ENCODE data around the gene FCN3. TPM values are rescaled to one million over a fixed set of nuclear protein-coding genes. Genes with fewer than 3 reads are reported as not detected.

FCN3 gene
- total RNA-seq, 4 donors from 2014 or later: 13.2 to 35.7 (median 19.3) TPM

DNA sequence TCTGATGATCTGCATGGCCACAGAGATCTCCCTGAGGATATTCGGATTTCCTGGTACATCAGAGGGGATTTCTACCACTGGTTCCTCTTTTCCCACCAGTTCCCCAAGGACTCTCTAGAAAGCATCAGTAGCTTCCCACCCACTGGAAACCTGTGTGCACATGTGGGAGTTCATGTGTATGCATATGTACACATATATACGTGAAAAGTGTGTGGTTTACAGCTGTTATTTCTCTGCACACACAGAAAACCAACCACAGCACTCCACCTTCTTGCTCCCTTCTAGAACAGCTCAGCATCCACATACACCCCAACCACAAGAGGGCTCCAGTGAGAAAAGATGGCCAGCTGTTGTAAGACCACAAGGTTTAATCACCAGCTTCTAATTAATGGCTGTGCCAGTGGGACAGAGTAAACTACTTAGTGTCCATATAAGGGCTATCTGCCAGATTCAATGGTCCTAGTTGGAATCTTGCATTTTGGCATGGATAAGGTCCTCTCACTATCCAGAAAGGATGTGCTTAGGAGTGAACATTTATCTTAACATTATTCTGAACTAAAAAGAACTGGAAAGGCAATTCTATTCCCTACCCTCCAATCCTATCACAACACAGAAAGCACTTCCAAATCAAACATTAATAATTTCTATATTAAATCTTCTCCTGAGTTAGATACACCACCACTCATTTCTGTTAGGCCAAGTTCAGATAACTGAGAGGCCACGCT is 41.9 kb upstream of the FCN3 start:
- H3K27me3 ChIP-seq: no peaks in the 10 kb centered on the region
- TF ChIP-seq CTCF (IDR thresholded peaks at IDR 0.05 in 4 of 5, conservative IDR thresholded peaks at IDR 0.05 in 1 of 5) (peak; percentile 38 to 71 (median 70)), POLR2A (IDR thresholded peaks at IDR 0.05) (no peak)
- H3K27ac ChIP-seq: peak overlapping the region in 3 of 4 donors; percentile 77 to 86 (median 81)
- H3K36me3 ChIP-seq: peaks cover 0 to 59% of the 10 kb centered on the region in 2 donors
- DNase-seq: no peak
- peaks cover 33 to 47% of the 10 kb centered on the region in 2 donors for H3K4me1 ChIP-seq
- in situ Hi-C loops (cut with MboI; ENCODE audit: low sequenced_read_pairs in 4 of 4): loop anchor here in 2 of 4 donors (25.0 kb wide), 1 partner anchor 96 kb away; no protein-coding TSS in a partner anchor
- intact Hi-C loops (cut with DNase I; ENCODE audit: low total_unique reads): loop anchor here (5.0 kb wide), 1 partner anchor 191 kb away; no protein-coding TSS in a partner anchor
- no peaks in the 10 kb centered on the region for H3K9me3 ChIP-seq
- H3K4me3 ChIP-seq: no peak overlapping the region
- peak; percentile 41 to 47 for ATAC-seq

- DNase-seq (no peak), ATAC-seq (no peak)
- peaks cover 0 to 82% of the 10 kb centered on the region in 2 donors for H3K36me3 ChIP-seq
- no peaks in the 10 kb centered on the region for H3K9me3 ChIP-seq
- in situ Hi-C loops (cut with MboI; ENCODE audit: low sequenced_read_pairs in 4 of 4): loop anchor here in 2 of 4 donors (25.0 kb wide), 1 partner anchor 98 kb away; no protein-coding TSS in a partner anchor
- peaks cover 28 to 42% of the 10 kb centered on the region in 2 donors for H3K4me1 ChIP-seq
- peak overlapping the region in 3 of 4 donors; percentile 26 to 61 (median 32) for H3K27ac ChIP-seq
- intact Hi-C loops (cut with DNase I; ENCODE audit: low total_unique reads): no loop called here
- TF ChIP-seq POLR2A (IDR thresholded peaks at IDR 0.05) (no peak), CTCF (IDR thresholded peaks at IDR 0.05 in 4 of 5, conservative IDR thresholded peaks at IDR 0.05 in 1 of 5) (no peak)
- no peaks in the 10 kb centered on the region for H3K27me3 ChIP-seq
- no peak overlapping the region for H3K4me3 ChIP-seq
These were observed 39.5 kb upstream of the FCN3 start for GRCh38 chr1:27414091-27414490.

- in situ Hi-C loops (cut with MboI; ENCODE audit: low sequenced_read_pairs in 4 of 4): loop anchor here in 2 of 4 donors (25.0 kb wide), 1 partner anchor 99 kb away; no protein-coding TSS in a partner anchor
- ATAC-seq: peak; percentile 59 to 74
- H3K27ac ChIP-seq: peak overlapping the region; percentile 29 to 61 (median 42)
These were observed 38.4 kb upstream of the FCN3 start for GRCh38 chr1:27413004-27413403.

GRCh38 chr1:27412502-27412901 is 37.9 kb upstream of the FCN3 start:
- TF ChIP-seq POLR2A (IDR thresholded peaks at IDR 0.05): no peak
- TF ChIP-seq CTCF (IDR thresholded peaks at IDR 0.05 in 4 of 5, conservative IDR thresholded peaks at IDR 0.05 in 1 of 5): no peak
- no peaks in the 10 kb centered on the region for H3K27me3 ChIP-seq
- H3K27ac ChIP-seq: peak overlapping the region; percentile 29 to 61 (median 42)
- in situ Hi-C loops (cut with MboI; ENCODE audit: low sequenced_read_pairs in 4 of 4): loop anchor here in 2 of 4 donors (25.0 kb wide), 1 partner anchor 100 kb away; no protein-coding TSS in a partner anchor
- intact Hi-C loops (cut with DNase I; ENCODE audit: low total_unique reads): no loop called here
- peaks cover 13 to 26% of the 10 kb centered on the region in 2 donors for H3K4me1 ChIP-seq
- DNase-seq (no peak), ATAC-seq (no peak)
- peaks cover 0 to 89% of the 10 kb centered on the region in 2 donors for H3K36me3 ChIP-seq
- H3K4me3 ChIP-seq: no peak overlapping the region
- no peaks in the 10 kb centered on the region for H3K9me3 ChIP-seq

More at GRCh38 chr1:27413004-27413403, 38.4 kb upstream of the FCN3 start:
- DNase-seq: peak; percentile 54 to 57
- intact Hi-C loops (cut with DNase I; ENCODE audit: low total_unique reads): no loop called here
- peaks cover 18 to 31% of the 10 kb centered on the region in 2 donors for H3K4me1 ChIP-seq
- no peak for TF ChIP-seq POLR2A (IDR thresholded peaks at IDR 0.05)
- TF ChIP-seq CTCF (IDR thresholded peaks at IDR 0.05 in 4 of 5, conservative IDR thresholded peaks at IDR 0.05 in 1 of 5): no peak
- no peak overlapping the region for H3K4me3 ChIP-seq
- H3K9me3 ChIP-seq: no peaks in the 10 kb centered on the region
- H3K27me3 ChIP-seq: no peaks in the 10 kb centered on the region
- peaks cover 0 to 89% of the 10 kb centered on the region in 2 donors for H3K36me3 ChIP-seq

All from gastrocnemius medialis (tissue), 4 donors.